Measurements from ENCODE around the gene CCDC90B. TPM values are rescaled to one million over a fixed set of nuclear protein-coding genes. Genes with fewer than 3 reads are reported as not detected.

CCDC90B gene
- total and polyA plus RNA-seq, 2 of the 13 experiments (the other 11 are each of a cell fraction or from before 2014, with no cell fraction given) = 17.1 to 46.1 TPM

DNA sequence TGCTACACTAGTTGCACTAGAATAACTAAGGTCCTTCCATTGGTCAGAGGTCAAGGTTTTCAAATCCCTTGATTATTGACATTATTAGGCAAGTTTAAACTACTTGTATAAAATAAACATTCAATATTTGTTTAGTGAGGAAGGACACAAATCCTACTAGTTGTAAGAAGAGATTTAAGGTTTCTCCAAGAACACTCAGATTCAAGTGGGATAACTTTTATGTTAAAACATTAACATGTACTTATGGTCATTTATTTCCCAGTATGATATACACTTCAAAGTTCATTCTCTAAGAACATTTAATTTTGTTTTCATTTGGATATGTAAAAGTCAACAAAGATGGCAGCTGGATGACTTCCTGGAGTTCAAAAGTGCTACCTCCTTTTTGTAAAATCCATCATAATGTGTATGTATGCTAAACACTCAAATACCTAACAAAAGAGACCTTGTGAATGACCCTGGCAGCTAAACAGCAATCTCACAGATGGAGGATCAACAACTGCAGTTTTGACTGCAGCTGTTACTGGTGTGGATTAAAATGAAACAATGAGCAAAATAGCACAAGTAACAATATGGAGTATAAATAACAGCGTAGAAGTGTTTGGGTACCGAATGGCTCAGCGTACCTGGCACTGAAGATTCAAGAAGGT lies 1.5 kb downstream of the CCDC90B start (continued):
- TF ChIP-seq MAFK (conservative IDR thresholded peaks at IDR 0.05 in 1 of 2, IDR thresholded peaks at IDR 0.05 in 1 of 2; ENCODE audit: low read length in 2 of 2) (no peak), ZNF883 (CRISPR knock-in tag; IDR thresholded peaks at IDR 0.05; ENCODE audit: not compliant biosample characterization) (no peak), ZNF878 (CRISPR knock-in tag; IDR thresholded peaks at IDR 0.05) (no peak), ZNF17 (CRISPR knock-in tag; IDR thresholded peaks at IDR 0.05) (no peak), HMGA1 (CRISPR knock-in tag; conservative IDR thresholded peaks at IDR 0.05) (no peak), HMG20B (CRISPR knock-in tag; conservative IDR thresholded peaks at IDR 0.05) (peak; percentile 76; the same call in 1 of the 2 replicates), GATAD1 (CRISPR knock-in tag; IDR thresholded peaks at IDR 0.05) (no peak), MAFF (IDR thresholded peaks at IDR 0.05; ENCODE audit: low read depth, low read length) (no peak), ZNF678 (CRISPR knock-in tag; IDR thresholded peaks at IDR 0.05) (no peak), LCORL (IDR thresholded peaks at IDR 0.05) (no peak), LCORL (CRISPR knock-in tag; IDR thresholded peaks at IDR 0.05) (no peak), ZNF747 (CRISPR knock-in tag; IDR thresholded peaks at IDR 0.05; ENCODE audit: borderline replicate concordance) (no peak), DMAP1 (CRISPR knock-in tag; IDR thresholded peaks at IDR 0.05) (no peak), EHMT2 (IDR thresholded peaks at IDR 0.05; ENCODE audit: borderline replicate concordance, low read depth, low read length) (peak; percentile 67; the same call in 1 of the 2 replicates), NFE2 (CRISPR knock-in tag; IDR thresholded peaks at IDR 0.05) (no peak), ZNF614 (CRISPR knock-in tag; IDR thresholded peaks at IDR 0.05; ENCODE audit: borderline replicate concordance) (peak; percentile 15; the same call in 1 of the 2 replicates), KDM1A (CRISPR knock-in tag; IDR thresholded peaks at IDR 0.05) (no peak), SKI (IDR thresholded peaks at IDR 0.05; ENCODE audit: partially characterized antibody) (no peak), ZNF432 (CRISPR knock-in tag; IDR thresholded peaks at IDR 0.05; ENCODE audit: borderline replicate concordance) (no peak), GTF2F1 (IDR thresholded peaks at IDR 0.05; ENCODE audit: low read length) (no peak), ZNF572 (CRISPR knock-in tag; IDR thresholded peaks at IDR 0.05) (no peak), ZKSCAN8 (CRISPR knock-in tag; IDR thresholded peaks at IDR 0.05; ENCODE audit: borderline replicate concordance) (0 out of 2 replicates have a peak, but pooled peaks have one; percentile 38), FOXP1 (IDR thresholded peaks at IDR 0.05) (no peak; the same call in 1 of the 2 replicates), FOXP1 (CRISPR knock-in tag; IDR thresholded peaks at IDR 0.05) (peak; percentile 76)
- TF ChIP-seq, protein P1, sequence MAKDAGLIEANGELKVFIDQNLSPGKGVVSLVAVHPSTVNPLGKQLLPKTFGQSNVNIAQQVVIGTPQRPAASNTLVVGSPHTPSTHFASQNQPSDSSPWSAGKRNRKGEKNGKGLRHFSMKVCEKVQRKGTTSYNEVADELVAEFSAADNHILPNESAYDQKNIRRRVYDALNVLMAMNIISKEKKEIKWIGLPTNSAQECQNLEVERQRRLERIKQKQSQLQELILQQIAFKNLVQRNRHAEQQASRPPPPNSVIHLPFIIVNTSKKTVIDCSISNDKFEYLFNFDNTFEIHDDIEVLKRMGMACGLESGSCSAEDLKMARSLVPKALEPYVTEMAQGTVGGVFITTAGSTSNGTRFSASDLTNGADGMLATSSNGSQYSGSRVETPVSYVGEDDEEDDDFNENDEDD (CRISPR knock-in tag; IDR thresholded peaks at IDR 0.05; ENCODE audit: borderline replicate concordance) = no peak
- TF ChIP-seq, protein P2, sequence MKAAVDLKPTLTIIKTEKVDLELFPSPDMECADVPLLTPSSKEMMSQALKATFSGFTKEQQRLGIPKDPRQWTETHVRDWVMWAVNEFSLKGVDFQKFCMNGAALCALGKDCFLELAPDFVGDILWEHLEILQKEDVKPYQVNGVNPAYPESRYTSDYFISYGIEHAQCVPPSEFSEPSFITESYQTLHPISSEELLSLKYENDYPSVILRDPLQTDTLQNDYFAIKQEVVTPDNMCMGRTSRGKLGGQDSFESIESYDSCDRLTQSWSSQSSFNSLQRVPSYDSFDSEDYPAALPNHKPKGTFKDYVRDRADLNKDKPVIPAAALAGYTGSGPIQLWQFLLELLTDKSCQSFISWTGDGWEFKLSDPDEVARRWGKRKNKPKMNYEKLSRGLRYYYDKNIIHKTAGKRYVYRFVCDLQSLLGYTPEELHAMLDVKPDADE (CRISPR knock-in tag; IDR thresholded peaks at IDR 0.05) = no peak
- TF ChIP-seq, protein P3, sequence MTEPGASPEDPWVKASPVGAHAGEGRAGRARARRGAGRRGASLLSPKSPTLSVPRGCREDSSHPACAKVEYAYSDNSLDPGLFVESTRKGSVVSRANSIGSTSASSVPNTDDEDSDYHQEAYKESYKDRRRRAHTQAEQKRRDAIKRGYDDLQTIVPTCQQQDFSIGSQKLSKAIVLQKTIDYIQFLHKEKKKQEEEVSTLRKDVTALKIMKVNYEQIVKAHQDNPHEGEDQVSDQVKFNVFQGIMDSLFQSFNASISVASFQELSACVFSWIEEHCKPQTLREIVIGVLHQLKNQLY (CRISPR knock-in tag; IDR thresholded peaks at IDR 0.05) = no peak
- TF ChIP-seq, protein P4, sequence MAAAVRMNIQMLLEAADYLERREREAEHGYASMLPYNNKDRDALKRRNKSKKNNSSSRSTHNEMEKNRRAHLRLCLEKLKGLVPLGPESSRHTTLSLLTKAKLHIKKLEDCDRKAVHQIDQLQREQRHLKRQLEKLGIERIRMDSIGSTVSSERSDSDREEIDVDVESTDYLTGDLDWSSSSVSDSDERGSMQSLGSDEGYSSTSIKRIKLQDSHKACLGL (CRISPR knock-in tag; IDR thresholded peaks at IDR 0.05) = no peak
- TF ChIP-seq, protein P5, sequence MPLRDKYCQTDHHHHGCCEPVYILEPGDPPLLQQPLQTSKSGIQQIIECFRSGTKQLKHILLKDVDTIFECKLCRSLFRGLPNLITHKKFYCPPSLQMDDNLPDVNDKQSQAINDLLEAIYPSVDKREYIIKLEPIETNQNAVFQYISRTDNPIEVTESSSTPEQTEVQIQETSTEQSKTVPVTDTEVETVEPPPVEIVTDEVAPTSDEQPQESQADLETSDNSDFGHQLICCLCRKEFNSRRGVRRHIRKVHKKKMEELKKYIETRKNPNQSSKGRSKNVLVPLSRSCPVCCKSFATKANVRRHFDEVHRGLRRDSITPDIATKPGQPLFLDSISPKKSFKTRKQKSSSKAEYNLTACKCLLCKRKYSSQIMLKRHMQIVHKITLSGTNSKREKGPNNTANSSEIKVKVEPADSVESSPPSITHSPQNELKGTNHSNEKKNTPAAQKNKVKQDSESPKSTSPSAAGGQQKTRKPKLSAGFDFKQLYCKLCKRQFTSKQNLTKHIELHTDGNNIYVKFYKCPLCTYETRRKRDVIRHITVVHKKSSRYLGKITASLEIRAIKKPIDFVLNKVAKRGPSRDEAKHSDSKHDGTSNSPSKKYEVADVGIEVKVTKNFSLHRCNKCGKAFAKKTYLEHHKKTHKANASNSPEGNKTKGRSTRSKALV (CRISPR knock-in tag; IDR thresholded peaks at IDR 0.05) = no peak; the same call in 1 of the 2 replicates

All from HepG2 (cell line).